ENCODE data around the gene CDH8.

CDH8 gene

DNA sequence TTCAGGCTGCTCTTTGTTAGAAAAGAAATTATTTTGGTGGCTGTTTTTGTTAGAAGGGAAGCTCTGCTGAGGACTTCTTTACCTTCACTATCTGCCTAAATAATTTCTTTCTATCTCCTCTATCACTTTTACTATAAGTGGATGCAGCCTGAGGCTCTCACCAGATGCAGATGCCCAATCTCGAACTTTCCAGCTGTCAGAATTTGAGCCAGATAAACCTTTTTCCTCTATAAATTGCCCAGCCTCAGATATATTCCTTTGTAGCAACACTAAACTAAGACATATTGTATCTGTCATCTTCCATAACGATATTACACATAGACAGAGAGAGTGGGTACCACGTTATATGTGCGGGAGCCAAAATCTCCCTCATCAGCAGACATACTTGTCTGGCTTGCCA, 15.7 kb upstream of the CDH8 start:
- no peak overlapping the region for H3K27ac ChIP-seq
- no peaks in the 10 kb centered on the region for H3K4me1 ChIP-seq (ENCODE audit: low read depth, poor library complexity, severe bottlenecking)
- TF ChIP-seq CTCF (conservative IDR thresholded peaks at IDR 0.05; ENCODE audit: low read depth, low read length) = no peak
- H3K4me3 ChIP-seq (IDR thresholded peaks at IDR 0.05; ENCODE audit: insufficient read depth, low read depth, low read length) = no peak overlapping the region
- no peaks in the 10 kb centered on the region for H3K36me3 ChIP-seq (ENCODE audit: insufficient read depth)
- no peaks in the 10 kb centered on the region for H3K27me3 ChIP-seq (ENCODE audit: insufficient read depth, low read depth)
- H4K20me1 ChIP-seq (ENCODE audit: insufficient read depth) = no peaks in the 10 kb centered on the region
- no peak overlapping the region for H3K4me2 ChIP-seq
- no peaks in the 10 kb centered on the region for H3K79me2 ChIP-seq (ENCODE audit: insufficient read depth, low read depth)
- H2AFZ ChIP-seq (ENCODE audit: low read depth) = no peak overlapping the region
- H3K9ac ChIP-seq = no peak overlapping the region

GRCh38 chr16:62050793-62051192, 14.6 kb upstream of the CDH8 start:
- Histone ChIP-seq H3K36me3 (ENCODE audit: insufficient read depth) (no peaks in the 10 kb centered on the region), H2AFZ (ENCODE audit: low read depth) (no peak overlapping the region), H4K20me1 (ENCODE audit: insufficient read depth) (no peaks in the 10 kb centered on the region), H3K4me1 (ENCODE audit: low read depth, poor library complexity, severe bottlenecking) (no peaks in the 10 kb centered on the region), H3K4me3 (IDR thresholded peaks at IDR 0.05; ENCODE audit: insufficient read depth, low read depth, low read length) (no peak overlapping the region), H3K27ac (no peak overlapping the region), H3K9ac (no peak overlapping the region), H3K79me2 (ENCODE audit: insufficient read depth, low read depth) (no peaks in the 10 kb centered on the region), H3K27me3 (ENCODE audit: insufficient read depth, low read depth) (no peaks in the 10 kb centered on the region), H3K4me2 (no peak overlapping the region)
- no peak for TF ChIP-seq CTCF (conservative IDR thresholded peaks at IDR 0.05; ENCODE audit: low read depth, low read length)

GRCh38 chr16:62046801-62047200, 10.6 kb upstream of the CDH8 start:
- no peaks in the 10 kb centered on the region for H4K20me1 ChIP-seq (ENCODE audit: insufficient read depth)
- no peaks in the 10 kb centered on the region for H3K36me3 ChIP-seq (ENCODE audit: insufficient read depth)
- no peaks in the 10 kb centered on the region for H3K4me1 ChIP-seq (ENCODE audit: low read depth, poor library complexity, severe bottlenecking)
- no peak for TF ChIP-seq CTCF (conservative IDR thresholded peaks at IDR 0.05; ENCODE audit: low read depth, low read length)
- no peaks in the 10 kb centered on the region for H3K79me2 ChIP-seq (ENCODE audit: insufficient read depth, low read depth)
- H3K9ac ChIP-seq = no peak overlapping the region
- no peak overlapping the region for H3K4me2 ChIP-seq
- H3K27me3 ChIP-seq (ENCODE audit: insufficient read depth, low read depth) = no peaks in the 10 kb centered on the region
- no peak overlapping the region for H2AFZ ChIP-seq (ENCODE audit: low read depth)
- no peak overlapping the region for H3K27ac ChIP-seq
- H3K4me3 ChIP-seq (IDR thresholded peaks at IDR 0.05; ENCODE audit: insufficient read depth, low read depth, low read length) = no peak overlapping the region

- no peak overlapping the region for H3K4me3 ChIP-seq (IDR thresholded peaks at IDR 0.05; ENCODE audit: insufficient read depth, low read depth, low read length)
- H3K36me3 ChIP-seq (ENCODE audit: insufficient read depth) = no peaks in the 10 kb centered on the region
- no peaks in the 10 kb centered on the region for H3K4me1 ChIP-seq (ENCODE audit: low read depth, poor library complexity, severe bottlenecking)
- H3K4me2 ChIP-seq = no peak overlapping the region
- no peak overlapping the region for H3K27ac ChIP-seq
- H3K27me3 ChIP-seq (ENCODE audit: insufficient read depth, low read depth) = no peaks in the 10 kb centered on the region
- H2AFZ ChIP-seq (ENCODE audit: low read depth) = no peak overlapping the region
- no peaks in the 10 kb centered on the region for H3K79me2 ChIP-seq (ENCODE audit: insufficient read depth, low read depth)
- no peak for TF ChIP-seq CTCF (conservative IDR thresholded peaks at IDR 0.05; ENCODE audit: low read depth, low read length)
- no peak overlapping the region for H3K9ac ChIP-seq
- H4K20me1 ChIP-seq (ENCODE audit: insufficient read depth) = no peaks in the 10 kb centered on the region
Measured at GRCh38 chr16:62041401-62041800, 5.2 kb upstream of the CDH8 start.

DNA sequence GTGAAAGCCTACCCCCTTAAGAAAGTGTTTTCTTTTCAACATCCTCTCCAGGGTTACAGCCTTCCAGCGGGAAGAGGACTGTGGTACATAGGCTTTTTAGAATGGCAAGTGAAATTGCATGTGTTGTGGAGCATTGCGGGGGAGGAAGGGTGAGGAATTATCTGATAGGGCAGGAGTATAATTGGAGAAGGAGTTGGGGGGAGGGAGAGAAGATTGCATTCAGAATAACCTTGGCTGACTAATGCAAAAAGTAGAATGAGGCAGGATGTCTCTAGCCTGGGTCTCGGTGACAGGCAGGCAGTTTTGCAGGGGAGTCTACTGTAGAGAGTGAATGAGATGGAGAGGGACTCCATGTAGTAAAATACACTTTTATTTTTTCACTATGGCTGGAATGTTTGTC, 2.4 kb upstream of the CDH8 start:
- Histone ChIP-seq H3K27me3 (ENCODE audit: insufficient read depth, low read depth) (no peaks in the 10 kb centered on the region), H3K9ac (no peak overlapping the region), H3K4me1 (ENCODE audit: low read depth, poor library complexity, severe bottlenecking) (no peaks in the 10 kb centered on the region), H3K79me2 (ENCODE audit: insufficient read depth, low read depth) (no peaks in the 10 kb centered on the region), H3K27ac (no peak overlapping the region), H4K20me1 (ENCODE audit: insufficient read depth) (no peaks in the 10 kb centered on the region), H2AFZ (ENCODE audit: low read depth) (no peak overlapping the region), H3K4me2 (no peak overlapping the region), H3K36me3 (ENCODE audit: insufficient read depth) (no peaks in the 10 kb centered on the region), H3K4me3 (IDR thresholded peaks at IDR 0.05; ENCODE audit: insufficient read depth, low read depth, low read length) (no peak overlapping the region)
- TF ChIP-seq CTCF (conservative IDR thresholded peaks at IDR 0.05; ENCODE audit: low read depth, low read length) = no peak
